GM21528 (cell line): Measurements from ENCODE around the gene SLC9C2.
"Not testable (repeated sequence)": the region's sequence is repeated elsewhere in the genome, so short reads cannot be mapped to it uniquely, and the experiment has no call there.

ENCODE experiments used
- ATAC-seq: cut with Tn5 transposase; IDR thresholded peaks from one replicate; pipeline ENCODE4 v1.9.1; 2021; ENCODE audit warnings: mild to moderate bottlenecking, moderate library complexity; ENCODE audit not compliant: unreplicated experiment, low FRiP score

The SLC9C2 gene

DNA sequence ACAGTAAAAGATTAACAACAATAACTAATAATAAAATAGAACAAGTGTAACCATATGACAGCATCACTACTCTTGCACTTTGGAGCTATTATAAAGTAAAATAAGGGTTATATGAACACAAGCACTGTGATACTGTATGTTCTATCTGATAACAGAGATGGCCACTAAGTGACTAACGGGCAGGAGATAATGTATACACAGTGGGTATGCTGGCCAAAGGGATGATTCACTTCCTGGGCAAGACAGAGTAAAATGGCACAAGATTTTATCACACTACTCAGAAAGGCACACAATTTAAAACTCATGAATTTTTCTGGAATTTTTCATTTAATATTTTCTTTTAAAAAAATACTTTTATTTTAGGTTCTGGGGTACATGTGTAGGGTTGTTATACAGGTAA lies 12.3 kb downstream of the SLC9C2 start:
- no peak for ATAC-seq

DNA sequence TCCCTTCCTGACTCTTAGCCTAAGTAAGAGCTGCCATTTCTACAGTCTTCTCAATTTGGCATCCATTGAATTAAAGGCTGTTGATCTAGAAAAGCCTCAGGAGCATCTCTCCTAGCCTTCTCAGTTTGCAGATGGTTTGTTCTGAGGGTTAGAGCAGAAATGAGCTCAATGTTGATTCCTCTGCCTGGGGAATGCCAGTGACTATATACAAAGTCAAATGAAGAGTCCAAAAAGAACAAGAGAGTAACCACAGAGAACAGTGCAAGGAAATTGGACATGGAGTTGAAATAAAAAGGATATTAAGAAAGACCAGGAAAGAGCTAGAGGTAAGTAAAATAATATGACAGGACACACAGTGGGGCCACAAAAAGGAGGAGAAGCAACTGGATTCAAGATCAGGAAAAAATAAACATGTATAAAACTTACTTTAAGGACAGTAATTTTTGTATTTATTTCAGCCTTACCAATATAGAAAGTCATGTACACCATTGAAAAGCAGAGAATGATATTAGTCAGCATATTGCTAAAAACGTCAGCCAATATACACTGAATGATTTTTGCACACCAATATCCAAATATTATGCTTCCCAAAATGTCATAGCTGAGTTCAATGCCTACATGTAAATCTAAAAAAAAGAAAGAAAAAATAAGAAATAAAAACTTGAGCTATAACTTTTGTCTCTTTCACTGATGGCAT lies 21.3 kb downstream of the SLC9C2 start:
- no peak for ATAC-seq

DNA sequence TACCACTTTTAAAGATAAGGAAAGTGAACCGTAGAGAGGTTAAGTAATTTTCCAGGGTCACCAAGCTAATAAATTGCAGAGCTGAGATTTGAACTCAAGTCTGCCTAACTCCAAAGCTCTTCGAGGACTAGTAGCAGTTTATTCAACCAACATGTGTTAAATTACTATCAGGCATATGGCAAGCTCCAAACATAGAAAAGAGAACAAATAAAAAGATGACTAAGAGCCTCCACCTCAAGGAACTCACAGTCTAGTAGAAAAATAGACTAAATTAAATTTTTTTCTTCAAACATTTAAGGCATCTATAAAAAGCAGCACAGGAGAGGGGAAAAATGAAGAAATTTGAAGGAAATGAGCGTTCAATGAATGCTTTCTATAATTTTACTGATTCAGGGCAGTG lies 22.2 kb downstream of the SLC9C2 start:
- ATAC-seq, result no peak

- no peak for ATAC-seq
Observed at GRCh38 chr1:173580071-173580470, 22.8 kb downstream of the SLC9C2 start.

- no peak for ATAC-seq
Observed at GRCh38 chr1:173573596-173573995, 29.3 kb downstream of the SLC9C2 start.

DNA sequence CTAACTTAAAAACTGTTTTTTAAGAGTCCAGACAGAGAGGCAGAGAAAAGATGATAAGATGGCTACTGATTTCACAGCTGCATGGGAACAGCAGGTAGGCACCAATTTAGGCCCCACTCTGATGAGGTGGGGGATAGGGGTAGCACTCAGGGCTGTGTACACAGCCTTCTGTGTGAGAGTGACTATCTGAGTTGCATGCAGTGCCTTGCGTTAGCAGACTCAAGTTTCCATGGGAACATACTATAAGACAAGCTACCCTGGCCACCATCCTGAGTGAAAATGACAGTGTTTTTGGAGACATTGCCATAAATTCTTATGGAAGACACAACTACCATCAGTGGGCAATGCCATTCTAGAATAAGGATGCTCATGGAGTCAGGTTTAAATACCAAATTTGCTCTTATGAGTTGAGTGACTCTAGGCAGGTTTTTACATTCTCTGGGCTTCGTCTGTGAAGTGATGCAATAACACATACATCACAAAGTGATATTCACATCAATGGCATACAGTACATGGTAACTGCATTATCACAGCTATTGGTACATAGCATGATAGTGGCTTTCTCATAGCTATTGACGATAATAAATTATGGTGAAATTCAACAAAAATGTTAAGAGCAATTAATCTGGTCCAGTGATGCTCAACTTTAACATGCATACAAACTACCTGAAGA lies 30.5 kb downstream of the SLC9C2 start:
- ATAC-seq, result no peak

GRCh38 chr1:173570370-173571007 lies 32.4 kb downstream of the SLC9C2 start:
- peak; percentile 58 for ATAC-seq

DNA sequence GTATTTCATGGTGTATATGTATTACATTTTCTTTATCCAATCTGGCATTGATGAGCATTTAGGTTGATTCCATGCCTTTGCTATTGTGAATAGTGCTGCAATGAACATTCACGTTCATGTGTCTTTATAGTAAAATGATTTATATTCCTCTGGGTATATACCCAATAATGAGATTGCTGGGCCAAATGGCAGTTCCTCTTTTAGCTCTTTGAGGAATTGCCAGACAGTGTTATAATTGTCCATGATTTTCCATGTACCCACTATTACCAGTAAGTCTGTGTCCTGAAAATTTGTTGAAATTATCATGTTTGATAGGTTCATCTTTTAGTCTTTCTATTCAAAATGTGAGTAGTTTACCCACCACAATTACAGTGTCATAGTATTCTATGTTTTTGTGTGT lies 34.4 kb downstream of the SLC9C2 start:
- ATAC-seq, result no peak

GRCh38 chr1:173563846-173564245 lies 39.0 kb downstream of the SLC9C2 start:
- not testable (repeated sequence) for ATAC-seq

- ATAC-seq, result no peak
Observed at GRCh38 chr1:173562813-173563212, 40.1 kb downstream of the SLC9C2 start.

DNA sequence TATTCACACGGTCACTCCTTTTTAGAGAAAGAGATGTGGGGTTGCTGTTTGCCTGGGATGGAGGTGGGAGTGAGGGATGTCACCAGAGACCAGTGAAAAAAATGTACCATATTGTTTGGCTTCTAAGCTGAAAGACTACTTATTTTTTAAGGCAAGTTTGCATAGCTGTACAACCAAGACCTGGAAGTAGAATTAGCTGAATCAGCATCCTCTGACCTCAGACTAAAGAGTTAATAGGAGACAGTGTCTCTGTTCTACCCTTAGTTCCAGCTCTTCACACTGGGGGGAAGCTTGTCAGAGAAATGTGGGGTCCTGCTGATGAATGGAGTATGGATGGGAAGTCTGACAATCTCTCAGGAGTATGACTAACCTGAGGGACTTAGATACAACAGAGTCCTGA lies 41.6 kb downstream of the SLC9C2 start:
- ATAC-seq, result no peak

DNA sequence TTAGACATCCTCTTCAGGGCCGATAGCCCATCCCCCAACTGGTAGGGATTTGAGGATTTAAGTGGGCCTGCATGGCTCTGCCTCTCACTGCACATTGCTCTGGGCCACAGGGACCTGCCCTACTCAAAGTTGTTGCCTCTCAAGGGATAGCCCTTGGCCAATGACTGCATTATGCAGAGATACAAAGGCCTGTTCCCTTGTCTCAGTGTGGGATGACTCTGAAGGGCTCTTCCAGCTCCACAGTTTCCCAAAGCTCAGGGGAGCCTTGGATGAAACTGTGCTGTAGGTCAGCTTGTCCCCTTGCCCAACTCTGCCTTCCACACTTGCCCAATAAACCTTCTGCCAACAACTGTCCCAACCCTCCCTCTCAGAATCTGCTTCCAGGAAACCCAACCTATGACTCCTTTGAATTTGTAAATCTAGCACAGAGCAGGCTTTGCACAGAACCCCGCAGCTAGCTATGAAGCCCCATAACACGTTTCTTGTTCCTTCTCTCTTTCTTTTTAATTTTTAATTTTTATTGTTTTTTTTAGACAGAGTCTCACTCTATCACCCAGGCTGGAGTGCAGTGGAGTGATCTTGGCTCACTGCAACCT lies 42.5 kb downstream of the SLC9C2 start:
- ATAC-seq, result no peak

DNA sequence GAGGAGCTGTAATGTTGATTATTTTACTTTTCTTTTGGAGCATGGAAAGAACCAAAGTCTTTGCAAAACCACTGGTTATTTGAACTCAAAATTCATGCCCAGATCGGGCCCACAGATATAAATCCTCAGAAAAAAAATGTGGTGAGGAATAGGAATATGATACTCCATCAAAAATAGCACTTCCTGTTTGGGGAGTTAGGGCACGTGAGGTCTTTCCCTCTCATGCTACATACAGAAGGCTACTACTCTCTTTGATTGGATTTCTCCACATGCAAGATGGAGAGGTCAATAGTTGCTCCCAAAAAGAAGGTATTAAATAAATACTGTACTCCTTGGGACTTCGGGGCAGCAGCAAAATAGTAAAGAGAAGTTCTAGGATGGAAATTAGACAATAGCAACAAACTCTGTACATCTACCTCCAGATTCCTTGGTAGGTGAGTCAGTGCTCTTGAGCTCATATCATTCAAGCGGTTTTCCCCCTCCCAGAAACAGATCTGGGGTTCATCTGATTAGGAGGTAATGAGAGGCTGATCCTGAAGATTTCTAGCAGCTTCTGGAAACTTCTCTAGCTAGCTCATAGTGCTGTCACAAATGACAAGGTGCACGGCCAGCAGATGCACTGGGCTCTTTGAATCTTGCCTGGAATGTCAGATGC lies 47.1 kb downstream of the SLC9C2 start:
- no peak for ATAC-seq

GRCh38 chr1:173554541-173555250 lies 48.2 kb downstream of the SLC9C2 start:
- ATAC-seq, result no peak

DNA sequence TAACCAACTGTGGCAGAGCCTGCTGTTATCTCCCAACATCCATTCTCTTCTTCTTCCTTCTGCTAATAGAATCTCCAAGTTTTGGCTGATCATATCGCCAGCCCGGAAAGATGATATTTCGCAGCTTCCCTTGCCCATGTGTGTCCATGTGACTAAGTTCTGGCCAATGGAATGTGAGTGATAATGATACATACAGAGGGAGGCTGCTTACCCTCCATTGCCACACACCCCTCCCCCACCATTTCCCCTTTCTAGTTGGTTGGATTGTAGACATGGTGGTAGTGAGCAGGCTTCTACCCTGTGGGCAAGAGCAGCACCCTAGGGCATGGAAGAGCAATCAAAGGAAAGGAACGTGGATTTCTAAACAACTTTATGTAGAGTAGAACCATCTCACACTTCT lies 48.8 kb downstream of the SLC9C2 start:
- ATAC-seq, result no peak

DNA sequence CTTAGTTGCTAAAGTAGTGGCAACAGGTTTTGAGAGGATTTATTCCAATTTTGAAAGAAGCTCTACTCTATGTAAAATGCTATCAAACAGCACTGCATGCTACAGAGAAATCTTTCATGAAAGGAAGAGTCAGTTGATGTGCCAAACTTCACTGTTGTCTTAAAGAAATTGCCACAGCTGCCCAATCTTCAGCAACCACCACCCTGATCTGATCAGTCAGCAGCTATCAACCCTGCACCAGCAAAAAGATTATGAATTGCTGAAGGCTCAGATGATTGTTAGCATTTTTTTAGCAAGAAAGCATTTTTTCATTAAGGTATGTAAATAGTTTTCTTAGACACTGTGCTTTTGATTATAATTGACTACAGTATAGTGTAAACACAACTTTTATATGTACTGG lies 49.6 kb downstream of the SLC9C2 start:
- no peak for ATAC-seq

GRCh38 chr1:173551699-173552098 lies 51.2 kb downstream of the SLC9C2 start:
- ATAC-seq, result no peak

DNA sequence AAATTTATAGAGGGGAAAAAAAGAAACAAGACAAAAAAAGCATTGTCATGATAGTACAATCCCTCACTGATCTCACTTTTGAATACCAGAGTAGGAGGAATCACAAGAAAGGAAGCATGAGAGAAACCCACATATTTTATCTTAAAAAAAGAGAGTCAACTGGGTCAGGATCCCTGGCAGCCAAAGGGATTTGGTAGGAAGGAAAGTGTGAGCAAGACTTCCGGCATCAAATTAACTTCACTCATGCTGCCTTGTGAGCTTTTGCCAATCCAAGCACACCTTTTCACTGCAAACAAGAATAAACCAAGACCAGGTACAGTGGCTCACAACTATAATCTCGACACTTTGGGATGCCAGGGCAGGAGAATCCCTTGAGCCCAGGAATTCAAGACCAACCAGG lies 53.1 kb downstream of the SLC9C2 start:
- no peak for ATAC-seq

- no peak for ATAC-seq
Observed at GRCh38 chr1:173545688-173546087, 57.2 kb downstream of the SLC9C2 start.

DNA sequence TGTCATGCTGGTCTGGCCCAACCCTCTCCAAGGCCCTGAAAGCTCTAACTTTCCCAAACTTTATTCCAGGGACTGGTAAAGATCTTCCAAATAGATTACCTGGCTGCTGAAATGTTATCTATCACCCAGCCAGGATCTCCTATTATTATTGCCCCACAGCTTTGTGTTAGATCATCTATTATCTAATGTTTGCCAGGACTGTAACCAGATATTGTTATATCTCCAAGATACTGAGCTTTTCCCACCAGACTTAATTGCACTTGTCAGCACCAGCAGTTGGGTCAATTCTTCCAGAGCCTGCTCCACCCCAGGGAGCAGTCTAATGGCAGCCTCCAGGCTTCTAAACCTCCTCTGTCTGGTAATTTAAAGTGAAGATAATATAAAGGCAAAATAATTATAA lies 66.6 kb downstream of the SLC9C2 start:
- ATAC-seq, result no peak
